Ascending aorta (tissue), 2 donors: Measurements from ENCODE around the gene ADAMTS17. TPM values are rescaled to one million over a fixed set of nuclear protein-coding genes. Genes with fewer than 3 reads are reported as not detected.
A peak's percentile ranks its signal among the peaks of the same experiment; 100 is the strongest.
"Not testable (repeated sequence)": the region's sequence is repeated elsewhere in the genome, so short reads cannot be mapped to it uniquely, and the experiment has no call there.

Experiments
- DNase-seq, 2 donors: peaks; one replicate each; pipeline ENCODE4 v3.0.0-alpha.2; 2019; ENCODE audit warnings: low spot score in 2 of 2
- H3K27ac ChIP-seq, 2 donors: fragments of 200-600 bp; sonication (generic); one replicate each; pipeline ENCODE4 v1.5.1; 2016 to 2017; ENCODE audit warnings: mild to moderate bottlenecking in 1 of 2
- H3K27me3 ChIP-seq: fragments of 200-600 bp; sonication (generic); one replicate; pipeline ENCODE4 v1.5.1; 2017
- H3K36me3 ChIP-seq, 2 donors: fragments of 200-600 bp; sonication (generic); one replicate each; pipeline ENCODE4 v1.5.1; 2016
- H3K4me1 ChIP-seq, 2 donors: fragments of 200-600 bp; sonication (generic); one replicate each; pipeline ENCODE4 v1.5.1; 2016 to 2017; ENCODE audit warnings: mild to moderate bottlenecking in 1 of 2
- H3K4me3 ChIP-seq, 2 donors: fragments of 200-600 bp; sonication (generic); one replicate each; pipeline ENCODE4 v1.5.1; 2016 to 2017; ENCODE audit warnings: mild to moderate bottlenecking in 1 of 2
- H3K9me3 ChIP-seq, 2 donors: fragments of 200-600 bp; sonication (generic); one replicate each; pipeline ENCODE4 v1.5.1; 2016
- CTCF ChIP-seq, 3 experiments: fragments of 200-600 bp in 2 of 3; fragments of 450-650 bp in 1 of 3; sonication (generic) in 2 of 3; IDR thresholded peaks; one replicate each; pipeline ENCODE4 v1.5.1; 2016 to 2019; ENCODE audit warnings: antibody characterized with exemption in 3 of 3, mild to moderate bottlenecking in 1 of 3, moderate library complexity in 1 of 3
- intact Hi-C: fragments of 100-400 bp; cut with DNase I; formaldehyde crosslinking; loops from one replicate; pipeline ENCODE4 v1.15.1; 2023
- total RNA-seq: library from RNA; depleted of rRNA; stranded (reverse); fragments of >200 nt; gene quantifications from one replicate; pipeline ENCODE4 v1.1.0, GENCODE V29; 2016

Gene ADAMTS17
- total RNA-seq, 1 donor from 2014 or later: 2.8 TPM

- H3K4me3 ChIP-seq: no peak overlapping the region
Measured at GRCh38 chr15:100082761-100083402, 258.9 kb downstream of the ADAMTS17 start.

GRCh38 chr15:100081454-100081853 lies 260.3 kb downstream of the ADAMTS17 start:
- Histone ChIP-seq H3K9me3 (no peaks in the 10 kb centered on the region), H3K4me3 (no peak overlapping the region), H3K27me3 (no peaks in the 10 kb centered on the region), H3K4me1 (no peaks in the 10 kb centered on the region), H3K27ac (no peak overlapping the region), H3K36me3 (no peaks in the 10 kb centered on the region)
- TF ChIP-seq CTCF (IDR thresholded peaks at IDR 0.05): no peak
- intact Hi-C loops: no loop called here
- DNase-seq: no peak

More at GRCh38 chr15:100082761-100083402, 258.9 kb downstream of the ADAMTS17 start:
- no peak for TF ChIP-seq CTCF (IDR thresholded peaks at IDR 0.05)
- H3K9me3 ChIP-seq: no peaks in the 10 kb centered on the region
- H3K4me1 ChIP-seq: no peaks in the 10 kb centered on the region
- peak overlapping the region; percentile 16 to 71 for H3K27ac ChIP-seq
- H3K36me3 ChIP-seq: no peaks in the 10 kb centered on the region
- H3K27me3 ChIP-seq: no peaks in the 10 kb centered on the region
- no peak for DNase-seq
- intact Hi-C loops: no loop called here

- TF ChIP-seq CTCF (IDR thresholded peaks at IDR 0.05): no peak
- no peak for DNase-seq
- no peaks in the 10 kb centered on the region for H3K9me3 ChIP-seq
Measured at GRCh38 chr15:100078511-100079220, 263.1 kb downstream of the ADAMTS17 start.

GRCh38 chr15:100075229-100075628 lies 266.5 kb downstream of the ADAMTS17 start:
- no peak for DNase-seq
- no peaks in the 10 kb centered on the region for H3K36me3 ChIP-seq

More at GRCh38 chr15:100078511-100079220, 263.1 kb downstream of the ADAMTS17 start:
- intact Hi-C loops: no loop called here
- Histone ChIP-seq H3K36me3 (no peaks in the 10 kb centered on the region), H3K4me1 (no peaks in the 10 kb centered on the region), H3K4me3 (no peak overlapping the region), H3K27me3 (no peaks in the 10 kb centered on the region), H3K27ac (no peak overlapping the region)

GRCh38 chr15:100073982-100074381 lies 267.8 kb downstream of the ADAMTS17 start:
- no peak for DNase-seq
- no peaks in the 10 kb centered on the region for H3K27me3 ChIP-seq
- intact Hi-C loops: no loop called here
- TF ChIP-seq CTCF (IDR thresholded peaks at IDR 0.05): no peak
- H3K4me1 ChIP-seq: no peaks in the 10 kb centered on the region
- H3K9me3 ChIP-seq: no peaks in the 10 kb centered on the region
- no peak overlapping the region for H3K4me3 ChIP-seq
- no peaks in the 10 kb centered on the region for H3K36me3 ChIP-seq
- H3K27ac ChIP-seq: no peak overlapping the region

More at GRCh38 chr15:100075229-100075628, 266.5 kb downstream of the ADAMTS17 start:
- H3K9me3 ChIP-seq: no peaks in the 10 kb centered on the region
- no peaks in the 10 kb centered on the region for H3K4me1 ChIP-seq
- no peak overlapping the region for H3K4me3 ChIP-seq
- intact Hi-C loops: no loop called here
- TF ChIP-seq CTCF (IDR thresholded peaks at IDR 0.05): no peak
- H3K27me3 ChIP-seq: no peaks in the 10 kb centered on the region
- no peak overlapping the region for H3K27ac ChIP-seq

- H3K27ac ChIP-seq, intact Hi-C loops, DNase-seq, H3K4me1 ChIP-seq, H3K4me3 ChIP-seq, H3K36me3 ChIP-seq, H3K9me3 ChIP-seq, H3K27me3 ChIP-seq: not testable (repeated sequence)
Measured at GRCh38 chr15:100066521-100067280, 275.1 kb downstream of the ADAMTS17 start.
